ENCODE measurements around the gene SHOC2. TPM values are rescaled to one million over a fixed set of nuclear protein-coding genes. Genes with fewer than 3 reads are reported as not detected.

SHOC2 gene
- total RNA-seq, 1 experiment from 2014 or later = 23.7 TPM

DNA sequence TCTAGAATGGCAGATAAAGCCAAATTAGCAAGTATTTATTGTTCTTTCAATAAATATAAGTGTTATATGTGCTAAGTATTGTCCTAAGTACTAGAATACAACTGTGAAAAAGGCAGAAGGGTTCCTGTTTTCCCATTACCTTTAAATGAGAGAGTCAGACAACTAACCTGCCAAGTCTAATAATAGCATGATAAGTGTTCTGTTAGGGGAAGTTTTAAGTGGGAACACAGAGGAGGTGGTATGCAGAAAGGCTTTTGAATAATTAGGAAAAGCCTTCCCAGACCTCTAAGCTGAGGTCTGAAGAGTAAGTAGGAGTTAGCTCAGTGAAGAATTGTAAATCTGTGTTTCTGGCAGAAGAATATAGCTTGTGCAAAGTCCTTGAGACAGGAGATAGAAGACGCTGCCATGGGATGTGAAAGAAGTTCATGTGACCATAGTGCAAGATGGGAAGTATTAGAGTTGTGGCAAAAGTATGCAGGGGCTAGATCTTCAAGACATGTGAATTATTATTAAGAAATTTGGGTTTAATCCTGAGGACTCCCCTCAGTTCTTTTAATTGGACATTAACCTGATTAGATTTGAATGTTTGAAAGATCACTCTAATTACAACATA, 12.5 kb downstream of the SHOC2 start:
- H3K56ac ChIP-seq (ENCODE audit: insufficient read length, low read depth, low read length) = no peak overlapping the region
- DNase-seq = no peak
- H2BK20ac ChIP-seq (ENCODE audit: low read depth, low read length, poor library complexity, severe bottlenecking) = no peak overlapping the region
- H2AK5ac ChIP-seq (ENCODE audit: insufficient read length, low read length) = no peak overlapping the region
- no peak overlapping the region for H2AFZ ChIP-seq (ENCODE audit: low read length)
- Mint-ChIP-seq H3K36me3 (ENCODE audit: insufficient read depth in 1 of 3, low read depth in 3 of 3) (peaks cover 0 to 6% (median 0%) of the 10 kb centered on the region in 3 experiments; a peak in 1 of 7 replicates), H3K27ac (no peak overlapping the region), H3K9me3 (no peaks in the 10 kb centered on the region), H3K4me1 (peaks cover 5 to 8% of the 10 kb centered on the region in 2 experiments), H3K4me3 (no peak overlapping the region), H3K27me3 (ENCODE audit: low read depth) (no peaks in the 10 kb centered on the region; the same call in 1 of the 2 replicates)
- H3K27ac ChIP-seq (ENCODE audit: insufficient read length, low read depth, low read length) = no peak overlapping the region
- H3K9me3 ChIP-seq (ENCODE audit: control insufficient read depth, low read depth, low read length) = no peaks in the 10 kb centered on the region
- peaks cover 13% of the 10 kb centered on the region; the same call in 1 of the 2 replicates for H3K79me2 ChIP-seq (ENCODE audit: insufficient read depth, low read length)
- no peaks in the 10 kb centered on the region for H3K79me1 ChIP-seq (ENCODE audit: insufficient read depth, low read depth, low read length, poor library complexity, severe bottlenecking)
- H3K27me3 ChIP-seq (ENCODE audit: insufficient read depth, low read length) = no peaks in the 10 kb centered on the region
- no peak overlapping the region for H3K14ac ChIP-seq (ENCODE audit: insufficient read depth, low read length)
- H2BK5ac ChIP-seq (ENCODE audit: insufficient read length, low read length) = no peak overlapping the region
- no peak overlapping the region for H3K4ac ChIP-seq (ENCODE audit: low read depth, low read length)
- no CpG with 5 or more reads among the region's 1 CpG for WGBS (ENCODE audit: extremely low coverage, insufficient read length, low lambda C conversion rate)
- no peak overlapping the region for H3T11ph ChIP-seq (ENCODE audit: low read length)
- no peak overlapping the region for H3K23ac ChIP-seq (ENCODE audit: insufficient read length, low read depth, low read length)
- no peaks in the 10 kb centered on the region for H3K23me2 ChIP-seq (ENCODE audit: insufficient read length, low read depth, low read length, poor library complexity, severe bottlenecking)
- H2BK15ac ChIP-seq (ENCODE audit: low read depth, low read length) = no peak overlapping the region
- no peak overlapping the region for H2BK120ac ChIP-seq (ENCODE audit: low read depth, low read length, poor library complexity, severe bottlenecking)
- no peak overlapping the region for H4K91ac ChIP-seq (ENCODE audit: insufficient read length, low read depth, low read length)
- peaks cover 5% of the 10 kb centered on the region for H3K4me1 ChIP-seq (ENCODE audit: insufficient read depth, low read length)
- H3K18ac ChIP-seq (ENCODE audit: insufficient read length, low read depth, low read length) = no peak overlapping the region
- H4K20me1 ChIP-seq (ENCODE audit: control insufficient read depth, insufficient read depth, insufficient read length) = no peaks in the 10 kb centered on the region
- H4K8ac ChIP-seq (replicated peaks; ENCODE audit: insufficient read length, low read depth, low read length) = no peak overlapping the region
- no peak overlapping the region for H2BK12ac ChIP-seq (ENCODE audit: insufficient read length, low read depth, low read length)
- no peak overlapping the region for H4K5ac ChIP-seq (ENCODE audit: insufficient read length, low read depth, low read length)
- H3K9ac ChIP-seq (ENCODE audit: extremely low read depth, insufficient read length, low read length) = no peak overlapping the region
- no peak overlapping the region for H3K4me2 ChIP-seq (ENCODE audit: insufficient read depth, insufficient read length, low read length)
- TF ChIP-seq, protein P1, sequence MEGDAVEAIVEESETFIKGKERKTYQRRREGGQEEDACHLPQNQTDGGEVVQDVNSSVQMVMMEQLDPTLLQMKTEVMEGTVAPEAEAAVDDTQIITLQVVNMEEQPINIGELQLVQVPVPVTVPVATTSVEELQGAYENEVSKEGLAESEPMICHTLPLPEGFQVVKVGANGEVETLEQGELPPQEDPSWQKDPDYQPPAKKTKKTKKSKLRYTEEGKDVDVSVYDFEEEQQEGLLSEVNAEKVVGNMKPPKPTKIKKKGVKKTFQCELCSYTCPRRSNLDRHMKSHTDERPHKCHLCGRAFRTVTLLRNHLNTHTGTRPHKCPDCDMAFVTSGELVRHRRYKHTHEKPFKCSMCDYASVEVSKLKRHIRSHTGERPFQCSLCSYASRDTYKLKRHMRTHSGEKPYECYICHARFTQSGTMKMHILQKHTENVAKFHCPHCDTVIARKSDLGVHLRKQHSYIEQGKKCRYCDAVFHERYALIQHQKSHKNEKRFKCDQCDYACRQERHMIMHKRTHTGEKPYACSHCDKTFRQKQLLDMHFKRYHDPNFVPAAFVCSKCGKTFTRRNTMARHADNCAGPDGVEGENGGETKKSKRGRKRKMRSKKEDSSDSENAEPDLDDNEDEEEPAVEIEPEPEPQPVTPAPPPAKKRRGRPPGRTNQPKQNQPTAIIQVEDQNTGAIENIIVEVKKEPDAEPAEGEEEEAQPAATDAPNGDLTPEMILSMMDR (conservative IDR thresholded peaks at IDR 0.05) = no peak
